Endometrial microvascular endothelial cells (primary cell): Measurements from ENCODE around the gene GLRB. TPM values are rescaled to one million over a fixed set of nuclear protein-coding genes. Genes with fewer than 3 reads are reported as not detected.
"Not testable (repeated sequence)": the region's sequence is repeated elsewhere in the genome, so short reads cannot be mapped to it uniquely, and the experiment has no call there.

Source experiments
- in situ Hi-C: cut with HindIII; loops from 2 replicates; pipeline ENCODE4 v1.10.0; 2017; ENCODE audit warnings: low sequenced_read_pairs, low pct_unique_long_range_greater_than_20kb; ENCODE audit errors: inconsistent ontology term
- total RNA-seq: library from RNA; depleted of rRNA; stranded (reverse); fragments of >200 nt; gene quantifications from one replicate; pipeline ENCODE4 v1.2.3, GENCODE V29; 2015; ENCODE audit errors: inconsistent ontology term

The GLRB gene
- total RNA-seq: 4.0 TPM

GRCh38 chr4:157075811-157076577 is at the start of gene GLRB:
Gene GLRB (plus strand): TSS chr4:157076150. CDS start chr4:157078025, 1,875 bp downstream.
- in situ Hi-C loops: no loop called here

GRCh38 chr4:157035471-157035870 is 40.5 kb upstream of the GLRB start:
- in situ Hi-C loops: no loop called here

DNA sequence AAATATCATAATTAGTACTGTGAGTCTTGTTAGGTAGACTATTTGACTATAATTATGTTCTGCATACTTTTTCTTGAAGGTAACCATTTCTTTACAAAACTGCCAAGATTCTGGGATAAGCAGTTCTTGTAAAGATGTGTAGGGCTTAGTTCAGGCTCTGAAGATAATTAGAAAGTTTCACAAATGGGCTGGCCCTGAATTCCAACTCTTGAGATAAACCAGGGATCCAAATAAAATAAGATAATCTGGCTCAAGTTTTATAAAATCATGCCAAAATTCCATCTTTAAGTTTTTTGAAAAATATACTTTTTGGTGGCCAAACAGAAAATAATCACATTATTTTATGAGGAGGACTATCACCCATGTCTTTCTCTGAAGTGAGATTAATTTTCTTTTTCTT is 35.5 kb upstream of the GLRB start:
- in situ Hi-C loops: no loop called here

DNA sequence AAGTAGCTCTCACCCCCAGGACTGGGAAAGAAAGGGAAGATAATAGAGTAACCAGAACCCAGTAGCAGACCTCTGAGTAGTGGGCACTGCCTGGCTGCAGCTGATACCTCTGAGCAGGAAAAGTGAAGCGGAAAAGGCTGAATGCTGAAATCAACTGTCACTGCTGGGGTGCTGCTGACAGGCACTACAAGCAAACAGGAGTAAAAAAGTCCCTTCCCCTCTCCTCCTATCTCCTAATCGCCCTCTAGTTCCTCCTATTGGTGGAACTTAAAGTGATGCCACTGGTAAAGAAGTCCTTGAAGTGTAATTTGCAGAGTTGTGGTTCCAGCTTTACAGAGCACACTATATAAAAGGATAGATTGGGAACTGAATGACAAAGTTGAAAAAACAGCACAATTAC is 32.8 kb upstream of the GLRB start:
- in situ Hi-C loops: no loop called here

DNA sequence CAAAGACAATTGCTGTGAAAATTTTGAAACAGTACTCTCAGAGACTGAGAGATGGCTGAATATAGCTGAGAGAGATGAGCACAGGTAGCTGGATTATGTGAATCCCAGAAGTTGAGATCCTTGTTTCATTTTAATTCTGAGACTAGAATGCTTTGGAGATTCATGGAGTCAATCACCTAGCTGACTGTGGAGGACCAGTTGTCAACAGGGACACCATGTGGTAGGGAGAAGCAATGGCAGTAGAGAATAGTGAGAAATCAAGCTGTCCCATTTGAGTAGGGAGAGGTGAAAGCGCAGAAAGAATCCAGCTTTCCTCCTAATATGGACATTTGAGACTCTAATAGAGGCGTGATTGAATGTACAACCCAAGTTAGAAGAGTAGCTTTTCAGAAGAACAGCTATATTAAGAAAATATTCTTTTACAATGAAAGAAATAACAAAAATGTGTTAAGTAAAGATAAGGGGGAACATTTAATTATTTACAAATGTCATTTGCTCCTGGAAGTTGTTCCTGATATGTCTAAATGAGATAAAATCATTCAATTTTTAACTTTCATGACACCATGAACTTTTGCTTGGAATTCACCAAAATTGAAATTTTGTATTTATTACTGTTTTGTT is 30.3 kb upstream of the GLRB start:
- in situ Hi-C loops: no loop called here

DNA sequence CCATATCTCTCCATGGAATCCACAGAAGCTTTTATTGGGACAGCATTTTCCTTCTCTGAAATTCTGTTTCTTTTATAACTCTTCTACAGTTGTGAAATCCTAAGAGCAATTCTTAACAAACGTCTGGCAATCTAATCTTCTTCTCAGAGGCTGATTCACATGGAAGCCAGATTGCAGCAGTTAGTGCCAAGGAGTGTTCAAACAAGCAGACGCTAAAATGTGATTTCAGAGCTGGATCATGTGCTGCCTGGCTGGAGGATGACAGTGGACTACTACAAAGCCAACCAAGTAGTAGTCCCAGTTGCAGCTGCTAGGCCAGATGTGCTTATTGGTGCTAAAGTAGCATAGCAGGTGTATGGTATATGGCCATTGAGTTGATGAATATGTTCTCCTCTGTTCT is 27.7 kb upstream of the GLRB start:
- in situ Hi-C loops: no loop called here

DNA sequence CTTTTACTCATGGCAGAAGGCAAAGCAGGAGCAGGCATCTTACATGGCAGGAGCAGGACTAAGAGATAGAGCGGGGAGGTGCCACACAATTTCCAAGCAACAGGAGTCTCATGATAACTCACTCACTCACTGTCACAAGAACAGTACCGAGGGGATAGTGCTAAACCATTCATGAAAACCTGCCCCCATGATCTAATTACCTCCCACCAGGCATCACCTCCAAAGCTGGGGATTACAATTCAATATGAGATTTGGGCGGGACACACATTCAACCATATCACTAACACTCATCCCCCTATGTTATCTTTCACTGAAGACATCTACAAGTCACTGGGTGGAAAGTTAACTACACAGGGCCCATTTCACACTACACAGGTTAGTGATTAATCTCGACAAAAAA is 25.4 kb upstream of the GLRB start:
- in situ Hi-C loops: no loop called here

GRCh38 chr4:157052429-157053040 is 23.4 kb upstream of the GLRB start:
- in situ Hi-C loops: no loop called here

- in situ Hi-C loops: no loop called here
These were observed 18.7 kb upstream of the GLRB start for GRCh38 chr4:157057218-157057617.

- in situ Hi-C loops: not testable (repeated sequence)
These were observed 17.1 kb upstream of the GLRB start for GRCh38 chr4:157058899-157059298.

DNA sequence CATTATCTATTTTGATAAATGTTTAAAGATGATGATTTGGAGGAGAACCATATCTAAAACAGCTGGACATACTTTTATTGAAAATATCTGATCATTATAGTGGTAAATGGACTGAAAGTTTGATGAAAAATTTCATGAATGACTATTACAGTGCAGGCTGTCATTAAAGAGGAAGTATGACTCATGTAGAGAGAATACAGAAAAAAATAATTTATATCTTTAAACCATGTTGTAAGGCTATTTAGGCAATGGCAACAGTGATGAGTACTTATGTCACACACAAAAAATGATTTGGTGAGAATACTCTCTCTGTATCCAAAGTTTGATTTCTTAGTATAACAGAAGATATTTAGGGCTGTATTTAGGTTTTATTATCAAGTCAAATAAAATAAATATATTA is 3.9 kb upstream of the GLRB start:
- in situ Hi-C loops: no loop called here

DNA sequence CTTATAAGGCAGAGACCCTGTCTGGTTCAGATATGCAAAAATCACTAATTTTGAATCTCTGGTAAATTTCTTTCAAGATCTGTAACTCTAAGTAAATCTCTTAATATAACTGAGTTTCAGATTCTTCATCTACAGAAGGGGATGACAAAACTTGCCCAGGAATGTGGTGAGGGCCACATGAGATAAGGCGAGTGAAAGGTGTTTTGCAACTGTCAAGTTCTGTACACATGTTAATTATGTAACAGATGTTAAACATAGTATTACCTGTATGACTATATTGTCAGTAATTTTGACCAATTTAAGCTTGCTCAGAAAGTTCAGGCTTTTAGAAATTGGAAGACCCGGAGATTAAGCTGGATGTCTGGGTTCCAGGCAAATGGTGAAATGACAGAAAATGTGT is 549 bp upstream of the GLRB start:
- in situ Hi-C loops: no loop called here

DNA sequence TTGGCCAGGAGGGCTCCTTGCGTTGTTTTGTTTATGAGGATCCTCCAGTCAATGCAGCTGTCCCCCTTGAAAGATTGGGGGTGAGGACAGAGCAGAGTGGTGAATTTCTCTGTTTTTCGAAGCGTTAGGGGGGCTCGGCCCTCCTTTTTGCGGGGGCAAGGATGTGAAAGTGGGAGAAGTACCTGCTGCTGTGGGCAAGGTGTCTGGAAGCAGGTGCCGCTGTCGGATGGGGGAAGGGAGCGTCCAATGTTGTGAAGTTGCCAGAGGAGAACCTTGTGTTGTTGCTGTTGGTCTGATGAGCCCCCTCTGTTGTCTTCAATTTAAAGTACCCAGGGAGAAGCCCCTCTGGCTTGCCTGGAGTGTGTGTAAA is 613 bp downstream of the GLRB start:
- in situ Hi-C loops: no loop called here

- in situ Hi-C loops: no loop called here
These were observed 3.5 kb downstream of the GLRB start for GRCh38 chr4:157079441-157079840.

- in situ Hi-C loops: no loop called here
These were observed 4.7 kb downstream of the GLRB start for GRCh38 chr4:157080605-157081004.

DNA sequence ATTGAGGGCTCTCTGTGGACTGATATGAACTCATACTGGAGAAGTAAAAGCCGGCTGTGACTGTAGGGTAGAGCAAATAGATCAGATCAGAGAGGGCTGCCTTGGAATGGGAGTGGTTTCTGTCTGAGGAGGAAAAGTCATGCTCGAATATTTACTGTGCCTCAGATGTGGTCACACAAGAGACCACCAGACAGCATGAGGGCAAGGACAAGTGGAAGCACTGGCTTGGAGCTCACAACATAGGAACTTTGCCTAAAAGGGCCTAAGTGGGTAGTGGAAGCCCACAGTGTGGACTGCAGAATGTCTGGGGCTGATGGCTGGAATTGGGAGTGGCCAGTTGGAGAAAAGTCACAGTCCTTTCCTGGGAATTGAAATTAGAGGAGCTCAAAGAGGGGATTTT is 19.8 kb downstream of the GLRB start:
- in situ Hi-C loops: no loop called here

DNA sequence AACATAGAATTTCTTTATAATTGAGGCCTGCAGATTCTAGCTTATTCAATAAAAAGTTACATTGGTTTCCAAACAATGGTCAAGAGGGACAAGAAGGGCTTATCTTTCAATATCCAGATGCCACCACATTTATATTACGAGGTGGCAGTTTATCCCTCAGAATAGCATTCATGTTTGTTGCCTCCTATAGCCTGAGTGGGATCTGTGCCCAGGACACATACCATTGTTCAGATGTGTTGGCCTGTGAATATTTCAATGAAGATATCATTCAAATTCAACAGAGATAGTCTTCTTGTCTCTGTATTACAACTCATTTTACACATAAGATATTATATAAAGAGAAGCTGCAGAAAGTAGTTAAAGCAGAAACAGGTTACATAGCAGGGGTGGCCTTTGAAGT is 20.5 kb downstream of the GLRB start:
- in situ Hi-C loops: no loop called here

- in situ Hi-C loops: no loop called here
These were observed 23.6 kb downstream of the GLRB start for GRCh38 chr4:157099506-157099905.

DNA sequence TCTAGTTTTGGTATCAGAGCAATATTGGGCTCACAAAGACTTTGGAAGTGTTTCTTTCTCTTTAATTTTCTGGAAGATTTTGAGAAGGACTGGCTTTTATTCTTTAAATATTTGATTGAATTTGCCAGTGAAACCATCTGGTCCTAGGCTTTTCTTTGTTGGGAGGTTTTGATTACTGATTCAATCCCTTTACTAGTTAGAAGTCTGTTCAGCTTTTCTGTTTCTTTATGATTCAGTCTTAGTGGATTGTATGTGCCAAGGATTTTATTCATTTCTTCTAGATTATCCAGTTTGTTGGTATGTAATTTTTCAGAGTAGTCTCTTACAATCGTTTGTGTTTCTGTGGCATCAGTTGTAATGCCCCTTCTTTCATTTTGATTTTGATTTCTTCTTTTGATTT is 28.6 kb downstream of the GLRB start:
- in situ Hi-C loops: no loop called here

DNA sequence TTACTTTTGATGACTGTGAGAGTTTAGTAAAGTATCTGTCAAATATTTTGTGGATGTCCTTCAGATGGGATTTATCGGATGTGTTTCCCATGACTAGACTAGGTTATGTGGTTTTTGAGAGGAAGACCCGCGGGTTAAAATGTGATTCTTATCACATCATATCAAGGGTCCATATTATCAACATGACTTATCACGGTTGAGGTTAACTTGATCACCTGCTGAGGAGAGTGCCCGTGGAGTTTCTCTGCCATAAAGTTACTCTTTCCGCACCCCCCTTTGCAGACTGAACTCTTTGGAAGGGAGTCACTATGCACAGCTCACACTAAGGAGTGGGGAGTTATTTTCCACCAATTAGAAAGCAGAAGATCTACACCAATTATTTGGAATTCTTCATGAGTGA is 38.7 kb downstream of the GLRB start:
- in situ Hi-C loops: no loop called here
